Uterus (tissue), 4 donors: Measurements from ENCODE around the gene WDFY2. TPM values are rescaled to one million over a fixed set of nuclear protein-coding genes. Genes with fewer than 3 reads are reported as not detected.
"Not testable (repeated sequence)": the region's sequence is repeated elsewhere in the genome, so short reads cannot be mapped to it uniquely, and the experiment has no call there.

Experiments used
- DNase-seq, 2 donors: peaks; one replicate each; pipeline ENCODE4 v3.0.0-alpha.2; 2019 to 2020
- H3K27ac ChIP-seq, 2 donors: fragments of 200-600 bp; sonication (generic); 1 replicate in 1 of 2; 2 replicates in 1 of 2; pipeline ENCODE4 v1.5.1; 2016 to 2018
- H3K27me3 ChIP-seq, 2 donors: fragments of 200-600 bp; sonication (generic); one replicate each; pipeline ENCODE4 v1.5.1; 2018 to 2019; ENCODE audit warnings: control low read depth in 1 of 2
- H3K36me3 ChIP-seq, 2 donors: fragments of 200-600 bp; sonication (generic); one replicate each; pipeline ENCODE4 v1.5.1; 2019; ENCODE audit warnings: control low read depth in 1 of 2
- H3K4me1 ChIP-seq, 2 donors: fragments of 200-600 bp; sonication (generic); one replicate each; pipeline ENCODE4 v1.5.1; 2018 to 2019; ENCODE audit warnings: control low read depth in 1 of 2
- H3K4me3 ChIP-seq, 2 donors: fragments of 200-600 bp; sonication (generic); 1 replicate in 1 of 2; 2 replicates in 1 of 2; pipeline ENCODE4 v1.5.1; 2018 to 2019; ENCODE audit warnings: mild to moderate bottlenecking in 1 of 2
- H3K9me3 ChIP-seq, 2 donors: fragments of 200-600 bp; sonication (generic); one replicate each; pipeline ENCODE4 v1.5.1; 2019; ENCODE audit warnings: control low read depth in 1 of 2
- POLR2A ChIP-seq, 2 donors: fragments of 450-650 bp; IDR thresholded peaks; one replicate each; pipeline ENCODE4 v1.6.1; 2016; ENCODE audit warnings: antibody characterized with exemption in 2 of 2, mild to moderate bottlenecking in 1 of 2, moderate library complexity in 1 of 2
- intact Hi-C: fragments of 100-400 bp; cut with DNase I; formaldehyde crosslinking; loops from one replicate; pipeline ENCODE4 v1.15.1; 2023; ENCODE audit warnings: low total_unique reads
- total RNA-seq, 4 donors: library from RNA; depleted of rRNA in 3 of 4; stranded (reverse); fragments of >200 nt in 3 of 4; gene quantifications; one replicate each; pipeline versions ENCODE4 v1.1.0 to v1.2.4, GENCODE V29; 2014 to 2023
- TF ChIP-seq, protein P1 (sequence below), 4 experiments: fragments of 200-600 bp in 2 of 4; fragments of 450-650 bp in 2 of 4; sonication (generic) in 2 of 4; IDR thresholded peaks; one replicate each; pipeline ENCODE4 v1.5.1; 2016 to 2019; ENCODE audit warnings: antibody characterized with exemption in 4 of 4, mild to moderate bottlenecking in 2 of 4, moderate library complexity in 1 of 4
- donor health status: DM: yes; HTN: yes; CAD: no.

Gene WDFY2
- total RNA-seq, 4 donors from 2014 or later: 7.9 to 21.0 (median 9.1) TPM

DNA sequence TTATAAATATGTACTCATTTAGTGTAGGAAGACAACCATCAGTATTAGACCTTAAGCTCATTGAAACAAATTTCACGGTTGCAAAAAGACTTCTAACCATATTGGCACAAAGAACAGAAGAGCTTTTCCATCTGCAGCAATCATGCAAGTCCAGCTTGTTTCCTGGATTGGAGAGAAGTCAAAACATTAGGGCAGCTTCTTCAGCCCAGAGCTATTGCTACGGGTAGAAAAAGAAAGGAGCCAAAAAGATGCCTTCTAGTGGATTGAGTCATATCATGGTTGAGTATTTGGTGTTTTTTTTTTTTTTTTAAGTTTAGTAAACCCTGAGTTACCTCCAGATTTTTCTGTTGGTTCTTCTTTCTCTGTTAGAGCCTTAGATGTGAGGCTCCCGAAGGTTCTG is 99.8 kb downstream of the WDFY2 start:
- H3K27me3 ChIP-seq: no peaks in the 10 kb centered on the region
- no peaks in the 10 kb centered on the region for H3K36me3 ChIP-seq
- intact Hi-C loops: no loop called here
- H3K27ac ChIP-seq: no peak overlapping the region
- H3K4me1 ChIP-seq: no peaks in the 10 kb centered on the region
- no peaks in the 10 kb centered on the region for H3K9me3 ChIP-seq
- DNase-seq: no peak
- no peak for TF ChIP-seq POLR2A (IDR thresholded peaks at IDR 0.05)
- TF ChIP-seq, protein P1, sequence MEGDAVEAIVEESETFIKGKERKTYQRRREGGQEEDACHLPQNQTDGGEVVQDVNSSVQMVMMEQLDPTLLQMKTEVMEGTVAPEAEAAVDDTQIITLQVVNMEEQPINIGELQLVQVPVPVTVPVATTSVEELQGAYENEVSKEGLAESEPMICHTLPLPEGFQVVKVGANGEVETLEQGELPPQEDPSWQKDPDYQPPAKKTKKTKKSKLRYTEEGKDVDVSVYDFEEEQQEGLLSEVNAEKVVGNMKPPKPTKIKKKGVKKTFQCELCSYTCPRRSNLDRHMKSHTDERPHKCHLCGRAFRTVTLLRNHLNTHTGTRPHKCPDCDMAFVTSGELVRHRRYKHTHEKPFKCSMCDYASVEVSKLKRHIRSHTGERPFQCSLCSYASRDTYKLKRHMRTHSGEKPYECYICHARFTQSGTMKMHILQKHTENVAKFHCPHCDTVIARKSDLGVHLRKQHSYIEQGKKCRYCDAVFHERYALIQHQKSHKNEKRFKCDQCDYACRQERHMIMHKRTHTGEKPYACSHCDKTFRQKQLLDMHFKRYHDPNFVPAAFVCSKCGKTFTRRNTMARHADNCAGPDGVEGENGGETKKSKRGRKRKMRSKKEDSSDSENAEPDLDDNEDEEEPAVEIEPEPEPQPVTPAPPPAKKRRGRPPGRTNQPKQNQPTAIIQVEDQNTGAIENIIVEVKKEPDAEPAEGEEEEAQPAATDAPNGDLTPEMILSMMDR (IDR thresholded peaks at IDR 0.05): no peak
- no peak overlapping the region for H3K4me3 ChIP-seq

DNA sequence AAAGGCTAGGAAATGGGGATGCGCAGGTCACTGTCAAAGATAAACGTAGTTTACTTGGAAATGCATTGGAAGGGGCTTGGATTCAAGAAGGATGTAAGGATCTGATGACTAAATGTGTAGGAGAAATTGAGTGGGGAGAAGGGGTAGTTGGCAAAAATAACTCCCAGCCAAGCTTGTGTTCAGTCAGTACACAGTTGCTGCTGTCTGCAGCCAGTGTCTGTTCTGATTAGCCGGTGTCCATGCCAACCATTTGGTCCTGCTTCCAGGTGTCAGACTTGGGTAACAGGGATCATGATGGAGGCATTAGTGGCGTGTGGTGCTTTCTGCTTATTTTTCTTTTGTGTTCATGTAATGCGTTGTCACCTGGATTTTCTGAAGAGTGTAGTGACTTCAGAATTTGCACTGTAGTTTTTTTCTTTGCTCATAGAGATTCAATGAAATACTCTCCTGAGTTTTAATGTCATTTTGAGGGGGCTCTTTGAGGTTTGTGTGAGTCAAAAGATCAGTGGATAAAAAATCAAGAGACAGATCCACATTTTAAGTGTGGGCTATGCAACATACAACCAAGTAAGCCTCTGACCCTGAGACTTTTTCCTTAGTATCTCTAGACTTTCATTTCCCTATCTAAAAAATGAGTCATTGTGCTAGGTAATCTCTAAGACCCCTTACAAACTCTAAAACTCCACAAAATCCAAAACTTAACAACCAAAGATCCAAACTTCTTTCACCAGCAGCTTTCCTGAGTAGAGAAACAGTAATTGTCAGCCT is 103.9 kb downstream of the WDFY2 start:
- DNase-seq: no peak
- intact Hi-C loops: no loop called here
- no peaks in the 10 kb centered on the region for H3K27me3 ChIP-seq
- no peak overlapping the region for H3K27ac ChIP-seq
- no peak overlapping the region for H3K4me3 ChIP-seq
- no peaks in the 10 kb centered on the region for H3K4me1 ChIP-seq
- H3K36me3 ChIP-seq: no peaks in the 10 kb centered on the region
- H3K9me3 ChIP-seq: no peaks in the 10 kb centered on the region
- TF ChIP-seq, protein P1 (IDR thresholded peaks at IDR 0.05): no peak
- TF ChIP-seq POLR2A (IDR thresholded peaks at IDR 0.05): no peak

DNA sequence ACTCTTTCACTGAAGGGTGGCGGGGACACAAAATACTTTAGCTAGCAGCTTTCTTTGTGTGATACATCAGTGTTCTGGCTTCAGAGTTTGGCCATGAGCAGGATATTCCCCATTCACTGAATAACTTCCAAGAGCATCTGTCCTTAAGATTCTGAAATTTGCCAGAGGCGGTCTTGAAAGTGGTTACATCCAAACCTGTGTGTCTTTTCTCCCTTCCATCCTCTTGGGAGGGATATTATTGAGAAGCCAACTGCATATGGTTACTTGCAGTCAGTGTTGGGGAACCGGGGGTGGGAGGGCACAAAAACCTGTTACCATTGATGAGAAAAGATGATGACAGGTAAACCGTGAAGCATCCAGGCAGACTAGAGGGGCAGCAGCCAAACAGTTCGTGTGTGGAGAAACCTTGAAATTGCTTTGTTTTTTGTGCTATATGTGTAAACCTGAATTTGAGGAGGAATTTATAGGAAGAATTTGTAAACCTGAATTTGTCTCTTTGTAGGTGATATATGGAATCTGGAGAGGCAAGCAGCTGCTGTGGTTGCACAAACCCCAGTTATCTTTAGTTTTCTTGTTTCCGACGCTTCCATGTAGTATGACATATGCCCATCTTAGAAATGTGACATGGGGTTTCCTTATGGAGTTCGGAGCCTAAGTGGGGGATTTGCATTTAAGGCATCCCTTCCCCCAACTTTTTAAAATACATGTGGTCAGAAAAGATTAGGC is 104.8 kb downstream of the WDFY2 start:
- Histone ChIP-seq H3K4me3 (no peak overlapping the region), H3K36me3 (no peaks in the 10 kb centered on the region), H3K4me1 (no peaks in the 10 kb centered on the region), H3K27ac (no peak overlapping the region), H3K27me3 (no peaks in the 10 kb centered on the region), H3K9me3 (no peaks in the 10 kb centered on the region)
- no peak for DNase-seq
- TF ChIP-seq POLR2A (IDR thresholded peaks at IDR 0.05): no peak
- TF ChIP-seq, protein P1 (IDR thresholded peaks at IDR 0.05): no peak
- intact Hi-C loops: no loop called here

DNA sequence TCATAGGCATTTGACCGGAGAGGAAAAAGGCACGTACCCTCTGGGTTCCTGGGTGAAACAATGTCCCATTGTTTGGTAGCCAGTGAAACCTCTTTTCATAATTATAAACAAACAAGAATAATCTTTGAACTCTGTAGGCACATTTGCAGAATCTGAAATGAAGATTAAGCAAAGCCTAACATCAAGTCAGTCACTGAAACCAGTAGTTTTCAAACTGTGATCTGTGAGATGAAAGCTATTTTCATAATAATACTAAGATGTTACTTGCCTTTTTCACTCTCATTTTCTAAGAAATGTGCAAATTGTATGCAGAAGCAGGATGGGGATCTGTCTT is 105.4 kb downstream of the WDFY2 start:
- Histone ChIP-seq H3K27me3 (no peaks in the 10 kb centered on the region), H3K27ac (no peak overlapping the region), H3K9me3 (no peaks in the 10 kb centered on the region), H3K4me1 (no peaks in the 10 kb centered on the region), H3K4me3 (no peak overlapping the region), H3K36me3 (no peaks in the 10 kb centered on the region)
- TF ChIP-seq, protein P1 (IDR thresholded peaks at IDR 0.05): no peak
- TF ChIP-seq POLR2A (IDR thresholded peaks at IDR 0.05): no peak
- no peak for DNase-seq
- intact Hi-C loops: no loop called here

DNA sequence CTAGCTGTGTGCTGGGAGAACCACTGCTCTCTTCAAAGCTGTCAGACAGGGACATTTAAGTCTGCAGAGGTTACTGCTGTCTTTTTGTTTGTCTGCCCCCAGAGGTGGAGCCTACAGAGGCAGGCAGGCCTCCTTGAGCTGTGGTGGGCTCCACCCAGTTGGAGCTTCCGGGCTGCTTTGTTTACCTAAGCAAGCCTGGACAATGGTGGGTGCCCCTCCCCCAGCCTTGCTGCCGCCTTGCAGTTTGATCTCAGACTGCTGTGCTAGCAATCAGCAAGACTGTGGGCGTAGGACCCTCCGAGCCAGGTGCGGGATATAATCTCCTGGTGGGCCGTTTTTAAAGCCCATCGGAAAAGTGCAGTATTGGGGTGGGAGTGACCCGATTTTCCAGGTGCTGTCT is 111.4 kb downstream of the WDFY2 start:
- intact Hi-C loops, H3K4me3 ChIP-seq, H3K4me1 ChIP-seq, H3K9me3 ChIP-seq, H3K27me3 ChIP-seq, H3K36me3 ChIP-seq, DNase-seq, H3K27ac ChIP-seq: not testable (repeated sequence)
